ES-I3 (cell line): Measurements from ENCODE around the gene KRTAP10-1.

Source experiments
- H3K36me3 ChIP-seq: 2 replicates; pipeline ENCODE4 v1.6.1; 2013; ENCODE audit warnings: mild to moderate bottlenecking, low read length, control low read depth, moderate library complexity; ENCODE audit not compliant: insufficient read depth
- H3K4me1 ChIP-seq: 2 replicates; pipeline ENCODE4 v1.6.1; 2013; ENCODE audit warnings: mild to moderate bottlenecking, control low read depth, low read length; ENCODE audit not compliant: insufficient read depth
- H3K9ac ChIP-seq: 2 replicates; pipeline ENCODE4 v1.6.1; 2013; ENCODE audit warnings: low read depth, mild to moderate bottlenecking, low read length, moderate library complexity
- H3K9me3 ChIP-seq: 2 replicates; pipeline ENCODE4 v1.6.1; 2013; ENCODE audit warnings: mild to moderate bottlenecking, low read length, moderate library complexity; ENCODE audit not compliant: control insufficient read depth, insufficient read depth

The KRTAP10-1 gene

DNA sequence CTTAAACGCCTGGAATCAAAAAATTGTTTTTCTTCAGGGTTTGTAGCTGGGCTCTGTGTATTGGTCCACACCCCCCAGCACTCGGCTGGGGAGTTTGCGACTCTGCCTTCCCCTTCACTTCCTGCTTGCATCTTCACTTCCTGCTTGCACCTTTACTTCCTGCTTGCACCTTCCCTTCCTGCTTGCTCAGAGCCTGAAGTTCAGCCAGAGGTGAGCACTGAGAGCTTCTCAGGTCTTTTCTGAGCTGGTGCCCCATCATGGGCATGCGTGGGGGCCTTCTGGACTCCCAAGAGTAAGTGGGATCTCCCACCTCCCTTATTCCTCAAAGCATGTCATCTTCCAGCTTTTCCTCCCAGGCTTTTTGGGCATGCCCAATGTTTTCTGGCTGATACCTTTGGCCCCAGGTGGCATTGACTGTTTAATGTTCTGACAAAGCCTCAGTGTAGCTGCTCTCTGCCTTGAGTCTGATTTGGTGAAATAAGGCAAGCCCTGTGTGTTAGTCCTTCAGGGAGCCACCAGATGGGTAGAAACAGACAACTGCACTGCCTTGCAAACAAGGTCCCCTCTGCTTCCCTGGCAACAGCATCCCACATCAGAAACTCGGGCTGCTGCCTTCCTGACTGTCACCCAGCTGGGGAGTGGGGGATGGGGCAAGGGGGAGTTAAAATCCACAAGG, 7.8 kb upstream of the KRTAP10-1 start:
- Histone ChIP-seq H3K9ac (no peak overlapping the region), H3K9me3 (peaks cover 2% of the 10 kb centered on the region; the same call in 1 of the 2 replicates)

GRCh38 chr21:44544566-44544965, 4.6 kb upstream of the KRTAP10-1 start:
- Histone ChIP-seq H3K36me3 (no peaks in the 10 kb centered on the region), H3K4me1 (peaks cover 17% of the 10 kb centered on the region), H3K9me3 (peaks cover 7% of the 10 kb centered on the region), H3K9ac (no peak overlapping the region)

More for the DNA sequence above, 7.8 kb upstream of the KRTAP10-1 start:
- H3K4me1 ChIP-seq = peaks cover 23% of the 10 kb centered on the region
- no peaks in the 10 kb centered on the region for H3K36me3 ChIP-seq

GRCh38 chr21:44542716-44543115, 2.7 kb upstream of the KRTAP10-1 start:
- peaks cover 1% of the 10 kb centered on the region; the same call in 1 of the 2 replicates for H3K4me1 ChIP-seq
- no peak overlapping the region for H3K9ac ChIP-seq
- no peaks in the 10 kb centered on the region for H3K36me3 ChIP-seq
- H3K9me3 ChIP-seq = peaks cover 7% of the 10 kb centered on the region

- Histone ChIP-seq H3K4me1 (no peaks in the 10 kb centered on the region), H3K36me3 (no peaks in the 10 kb centered on the region), H3K9ac (no peak overlapping the region), H3K9me3 (peaks cover 7% of the 10 kb centered on the region; the same call in 1 of the 2 replicates)
These were observed 820 bp upstream of the KRTAP10-1 start for GRCh38 chr21:44540741-44541288.

- no peaks in the 10 kb centered on the region for H3K36me3 ChIP-seq
- H3K9me3 ChIP-seq = peaks cover 7% of the 10 kb centered on the region; the same call in 1 of the 2 replicates
- H3K4me1 ChIP-seq = no peaks in the 10 kb centered on the region
- no peak overlapping the region for H3K9ac ChIP-seq
These were observed 949 bp downstream of the KRTAP10-1 start for GRCh38 chr21:44539046-44539445.

GRCh38 chr21:44537930-44538911, 1.8 kb downstream of the KRTAP10-1 start:
- Histone ChIP-seq H3K4me1 (no peaks in the 10 kb centered on the region), H3K9ac (no peak overlapping the region), H3K36me3 (no peaks in the 10 kb centered on the region), H3K9me3 (peaks cover 5% of the 10 kb centered on the region; the same call in 1 of the 2 replicates)

DNA sequence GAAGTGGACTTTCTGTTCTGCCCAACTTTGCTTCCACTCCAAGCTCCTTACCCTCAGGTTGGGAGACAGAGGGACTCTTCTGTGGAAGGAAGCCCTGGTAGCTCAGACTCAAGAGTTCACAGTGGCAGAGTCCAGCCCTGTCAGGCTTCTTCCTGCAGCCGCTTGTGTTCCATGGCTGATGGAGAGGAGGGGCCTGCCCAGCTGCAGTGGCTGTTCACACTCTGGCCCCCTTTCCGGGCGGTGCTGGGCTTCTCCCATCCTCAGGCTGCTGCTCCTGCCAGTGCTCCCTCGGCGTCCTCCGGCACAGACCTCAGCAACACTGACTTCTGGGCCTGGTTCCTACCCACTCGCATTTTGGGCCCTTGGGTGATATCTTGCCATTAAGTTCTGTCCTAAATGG, 4.0 kb downstream of the KRTAP10-1 start:
- H3K9ac ChIP-seq = no peak overlapping the region
- no peaks in the 10 kb centered on the region for H3K9me3 ChIP-seq
- no peaks in the 10 kb centered on the region for H3K4me1 ChIP-seq
- H3K36me3 ChIP-seq = no peaks in the 10 kb centered on the region

GRCh38 chr21:44534688-44535087, 5.3 kb downstream of the KRTAP10-1 start:
- H3K4me1 ChIP-seq = no peaks in the 10 kb centered on the region
- no peaks in the 10 kb centered on the region for H3K36me3 ChIP-seq
- no peak overlapping the region for H3K9ac ChIP-seq
- no peaks in the 10 kb centered on the region for H3K9me3 ChIP-seq

- H3K36me3 ChIP-seq = no peaks in the 10 kb centered on the region
- no peaks in the 10 kb centered on the region for H3K9me3 ChIP-seq
- no peak overlapping the region for H3K9ac ChIP-seq
- no peaks in the 10 kb centered on the region for H3K4me1 ChIP-seq
These were observed 5.9 kb downstream of the KRTAP10-1 start for GRCh38 chr21:44533891-44534627.

DNA sequence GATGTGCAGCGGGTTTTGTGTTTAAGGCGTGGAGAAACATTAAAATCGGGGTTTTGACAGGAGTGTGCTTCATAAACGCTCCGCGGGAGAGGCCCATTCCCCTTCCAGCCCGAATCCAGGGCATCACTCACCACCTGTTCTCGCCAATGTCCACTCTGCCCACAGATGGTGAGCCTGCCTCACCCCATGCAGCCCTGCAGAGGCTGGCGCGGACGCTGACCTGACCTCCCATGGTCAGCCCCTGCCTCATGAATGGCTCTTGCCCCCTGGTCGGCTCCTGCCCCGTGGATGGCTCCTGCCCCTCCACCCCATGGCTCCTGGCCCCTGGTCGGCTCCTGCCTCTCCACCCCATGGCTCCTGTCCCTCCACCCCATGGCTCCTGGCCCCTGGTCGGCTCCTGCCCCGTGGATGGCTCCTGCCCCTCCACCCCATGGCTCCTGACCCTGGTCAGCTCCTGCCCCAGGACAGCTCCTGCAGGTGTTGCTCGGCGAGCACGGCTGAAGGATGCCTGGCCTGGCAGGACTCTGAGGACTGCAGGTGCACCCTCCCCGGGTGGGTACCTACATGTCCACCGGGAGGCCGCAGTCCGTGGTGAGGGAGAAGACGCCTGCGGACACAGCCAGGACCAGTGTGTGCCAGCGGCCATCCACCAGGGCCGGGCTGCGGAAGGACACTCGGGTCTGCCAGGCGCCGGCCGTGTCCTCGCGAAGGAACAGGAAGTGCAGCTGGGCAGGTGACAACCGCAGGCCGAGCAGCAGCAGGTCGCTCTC, 6.7 kb downstream of the KRTAP10-1 start:
- Histone ChIP-seq H3K9me3 (no peaks in the 10 kb centered on the region), H3K9ac (no peak overlapping the region), H3K36me3 (no peaks in the 10 kb centered on the region), H3K4me1 (no peaks in the 10 kb centered on the region)

DNA sequence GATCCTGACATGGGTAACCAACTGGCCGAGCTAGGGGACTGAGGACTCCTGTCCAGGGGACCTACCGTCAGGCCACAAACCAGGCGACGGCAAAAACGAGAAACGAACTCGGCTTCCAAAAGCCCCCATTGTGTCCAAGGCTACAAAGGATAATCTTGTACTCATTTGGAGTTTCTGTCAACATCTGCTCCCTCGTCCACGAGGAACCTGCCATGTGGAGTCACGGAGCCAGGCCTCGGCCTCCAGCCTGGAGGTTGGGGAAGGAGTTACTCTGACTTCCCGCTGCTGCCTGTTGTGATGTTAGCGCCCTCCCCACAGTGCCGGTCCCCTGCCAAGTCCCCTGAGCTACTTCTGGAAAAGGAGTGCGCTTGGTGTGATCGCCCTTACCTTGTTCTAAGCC, 7.3 kb downstream of the KRTAP10-1 start:
- H3K36me3 ChIP-seq = no peaks in the 10 kb centered on the region
- no peaks in the 10 kb centered on the region for H3K9me3 ChIP-seq
- no peaks in the 10 kb centered on the region for H3K4me1 ChIP-seq
- no peak overlapping the region for H3K9ac ChIP-seq

DNA sequence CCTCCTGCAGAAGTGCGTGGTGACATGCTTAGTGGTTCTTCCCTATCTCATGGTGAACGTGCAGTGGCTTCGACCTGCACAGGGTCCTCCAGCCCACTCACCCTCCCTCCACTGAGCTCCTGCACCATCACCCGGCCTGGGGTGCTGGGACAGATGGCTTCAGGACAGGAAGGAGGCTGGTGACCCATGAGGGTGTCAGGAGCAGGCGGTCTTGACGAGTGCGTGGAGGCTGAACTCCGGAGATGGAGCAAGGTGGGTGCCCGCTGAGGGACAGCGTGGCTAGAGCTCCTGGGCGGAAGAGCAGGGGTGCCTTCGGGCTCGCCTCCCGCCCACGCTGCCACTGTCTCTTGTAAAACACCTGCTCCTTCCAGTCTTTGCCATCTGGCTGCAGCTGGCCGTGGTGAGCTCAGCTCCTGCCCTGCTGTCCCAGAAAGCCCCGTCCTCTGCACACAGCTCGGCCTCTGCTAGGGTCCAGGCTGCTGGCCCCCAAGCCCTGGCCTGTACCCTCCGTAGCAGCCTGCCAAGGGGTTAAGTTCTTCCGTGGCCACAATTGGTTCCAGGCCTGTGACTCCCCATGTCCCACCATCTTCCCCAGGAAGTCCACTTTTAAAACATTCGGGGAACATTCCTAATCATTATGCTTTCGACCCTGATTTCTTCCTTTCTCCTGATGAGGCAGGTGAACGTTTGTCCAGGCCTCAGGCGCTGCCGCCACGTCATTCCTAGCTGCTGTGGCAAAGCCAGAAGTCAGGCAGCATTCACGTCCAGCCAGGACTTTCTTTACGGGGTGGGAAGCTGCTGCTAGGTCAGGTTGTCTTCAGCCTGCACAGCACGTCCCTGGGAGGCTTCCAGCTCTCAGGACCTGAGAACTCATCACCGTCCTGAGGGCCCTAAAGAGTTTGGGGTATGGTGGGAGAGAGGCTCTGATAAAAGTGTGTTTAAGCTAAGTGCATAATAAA, 8.1 kb downstream of the KRTAP10-1 start:
- Histone ChIP-seq H3K9me3 (no peaks in the 10 kb centered on the region), H3K9ac (no peak overlapping the region)

More for the DNA sequence above, 8.1 kb downstream of the KRTAP10-1 start:
- H3K36me3 ChIP-seq = no peaks in the 10 kb centered on the region
- no peaks in the 10 kb centered on the region for H3K4me1 ChIP-seq
